ENCODE data around the gene PNMT.

The PNMT gene

GRCh38 chr17:39711851-39712250, 43.6 kb downstream of the PNMT start:
- no peak for DNase-seq

GRCh38 chr17:39714234-39714633, 46.0 kb downstream of the PNMT start:
- DNase-seq: no peak

- DNase-seq: no peak
Observed at GRCh38 chr17:39715375-39716072, 47.3 kb downstream of the PNMT start.

GRCh38 chr17:39716073-39716818, 48.0 kb downstream of the PNMT start:
- no peak for DNase-seq

GRCh38 chr17:39716879-39717536, 48.8 kb downstream of the PNMT start:
- DNase-seq: no peak

GRCh38 chr17:39717660-39718059, 49.4 kb downstream of the PNMT start:
- no peak for DNase-seq

- no peak for DNase-seq
Observed at GRCh38 chr17:39719563-39720355, 51.5 kb downstream of the PNMT start.
